CD14-positive monocyte (primary cell): ENCODE results near the gene PRIM2. TPM values are rescaled to one million over a fixed set of nuclear protein-coding genes. Genes with fewer than 3 reads are reported as not detected.
"Not testable (repeated sequence)": the region's sequence is repeated elsewhere in the genome, so short reads cannot be mapped to it uniquely, and the experiment has no call there.

ENCODE experiments used
- DNase-seq, 3 donors: peaks; one replicate each; pipeline ENCODE4 v3.0.0-alpha.2; 2011 to 2022
- H2AFZ ChIP-seq: 2 replicates; pipeline ENCODE4 v1.6.0; 2012; ENCODE audit warnings: mild to moderate bottlenecking, low read depth, low read length, inconsistent platforms; ENCODE audit not compliant: insufficient read depth, poor library complexity, severe bottlenecking
- H3K27ac ChIP-seq, 2 donors: 1 replicate in 1 of 2; 2 replicates in 1 of 2; pipeline ENCODE4 v1.5.1; 2012 to 2013; ENCODE audit warnings: low read length in 2 of 2, control low read depth in 1 of 2, inconsistent platforms in 1 of 2, low read depth in 1 of 2, mild to moderate bottlenecking in 1 of 2
- H3K27me3 ChIP-seq, 2 donors: one replicate each; pipeline versions ENCODE4 v1.6.0 to v1.6.1; 2011 to 2013; ENCODE audit warnings: low read length in 2 of 2; ENCODE audit not compliant: control insufficient read depth in 2 of 2, insufficient read depth in 2 of 2
- H3K36me3 ChIP-seq, 2 donors: replicated peaks in 1 of 2; 1 replicate in 1 of 2; 2 replicates in 1 of 2; pipeline versions ENCODE4 v1.5.1 to v1.6.1; 2012 to 2013; ENCODE audit warnings: low read length in 2 of 2, control low read depth in 1 of 2, inconsistent platforms in 1 of 2, mild to moderate bottlenecking in 1 of 2; ENCODE audit not compliant: insufficient read depth in 2 of 2, control insufficient read depth in 1 of 2
- H3K4me1 ChIP-seq, 2 donors: 1 replicate in 1 of 2; 2 replicates in 1 of 2; pipeline versions ENCODE4 v1.5.1 to v1.6.1; 2012 to 2013; ENCODE audit warnings: low read length in 2 of 2, control low read depth in 1 of 2, inconsistent platforms in 1 of 2, mild to moderate bottlenecking in 1 of 2, moderate library complexity in 1 of 2; ENCODE audit not compliant: insufficient read depth in 2 of 2, control insufficient read depth in 1 of 2
- H3K4me2 ChIP-seq: replicated peaks from 2 replicates; pipeline ENCODE3; 2012; ENCODE audit warnings: low read length, moderate library complexity, mild to moderate bottlenecking; ENCODE audit not compliant: poor library complexity, severe bottlenecking; ENCODE audit errors: extremely low read depth
- H3K4me3 ChIP-seq, 3 experiments: fragments of 200-600 bp in 1 of 3; sonication (generic) in 1 of 3; replicated peaks in 1 of 3; 1 replicate in 2 of 3; 2 replicates in 1 of 3; pipeline ENCODE4 v1.5.1; 2011 to 2013; ENCODE audit warnings: low read length in 3 of 3, mild to moderate bottlenecking in 3 of 3, control low read depth in 2 of 3, low read depth in 2 of 3, inconsistent platforms in 1 of 3, moderate library complexity in 1 of 3
- H3K79me2 ChIP-seq: 2 replicates; pipeline ENCODE4 v1.6.0; 2012; ENCODE audit warnings: mild to moderate bottlenecking, control low read depth, inconsistent platforms, low read length, moderate library complexity; ENCODE audit not compliant: insufficient read depth
- H3K9ac ChIP-seq: 2 replicates; pipeline ENCODE4 v1.6.0; 2017; ENCODE audit warnings: low read length, mild to moderate bottlenecking; ENCODE audit not compliant: insufficient read depth, poor library complexity, severe bottlenecking
- H3K9me3 ChIP-seq, 2 donors: replicated peaks in 1 of 2; 1 replicate in 1 of 2; 2 replicates in 1 of 2; pipeline versions ENCODE4 v1.5.1 to v1.6.1; 2012 to 2013; ENCODE audit warnings: low read length in 2 of 2, control low read depth in 1 of 2; ENCODE audit not compliant: control insufficient read depth in 1 of 2, insufficient read depth in 1 of 2
- H4K20me1 ChIP-seq: 2 replicates; pipeline ENCODE4 v1.6.0; 2012; ENCODE audit warnings: mild to moderate bottlenecking, low read length, control low read depth, moderate library complexity; ENCODE audit not compliant: insufficient read depth
- H3K27ac Mint-ChIP-seq, 7 donors: one replicate each; pipeline ENCODE4 v1.8.0; 2020; ENCODE audit warnings: mild to moderate bottlenecking in 7 of 7, mixed read lengths in 7 of 7, moderate library complexity in 6 of 7, inconsistent platforms in 2 of 7
- H3K27me3 Mint-ChIP-seq, 3 donors: one replicate each; pipeline ENCODE4 v1.8.0; 2021 to 2022; ENCODE audit warnings: low read depth in 3 of 3, mild to moderate bottlenecking in 3 of 3, mixed read lengths in 3 of 3, moderate library complexity in 3 of 3, inconsistent platforms in 1 of 3
- H3K36me3 Mint-ChIP-seq, 2 donors: one replicate each; pipeline ENCODE4 v1.8.0; 2020; ENCODE audit warnings: mixed read lengths in 2 of 2, inconsistent platforms in 1 of 2, mild to moderate bottlenecking in 1 of 2
- H3K4me1 Mint-ChIP-seq: one replicate; pipeline ENCODE4 v1.8.0; 2020; ENCODE audit warnings: mild to moderate bottlenecking, mixed read lengths
- H3K4me3 Mint-ChIP-seq, 2 donors: one replicate each; pipeline ENCODE4 v1.8.0; 2020; ENCODE audit warnings: mild to moderate bottlenecking in 2 of 2, mixed read lengths in 2 of 2, moderate library complexity in 1 of 2
- H3K9me3 Mint-ChIP-seq, 7 donors: one replicate each; pipeline ENCODE4 v1.8.0; 2020 to 2022; ENCODE audit warnings: mixed read lengths in 7 of 7, mild to moderate bottlenecking in 6 of 7, moderate library complexity in 6 of 7, inconsistent platforms in 2 of 7
- WGBS: methylation state at CpG from one replicate; pipeline ENCODE4 v1.1.5; 2013; ENCODE audit warnings: missing lambda C conversion rate; ENCODE audit not compliant: insufficient coverage; 5-methylcytosine and 5-hydroxymethylcytosine counted together
- intact Hi-C, 2 donors: fragments of 100-400 bp; cut with micrococcal nuclease; formaldehyde crosslinking; loops; one replicate each; pipeline versions ENCODE4 v1.15.0 to v1.15.1; 2023
- polyA plus RNA-seq, 3 donors: library from polyadenylated mRNA; depleted of rRNA in 1 of 3; unstranded in 2 of 3; stranded (reverse) in 1 of 3; fragments of 300-500 nt in 2 of 3; fragments of >200 nt in 1 of 3; fragmentation: Illumina TruSeq in 2 of 3; gene quantifications; 1 replicate in 2 of 3; 2 replicates in 1 of 3; pipeline ENCODE4 v1.2.3, GENCODE V29; 2012 to 2021
- TF ChIP-seq, protein P1 (sequence below): fragments of 200-600 bp; IDR thresholded peaks from one replicate; pipeline ENCODE4 v1.8.0; 2022; ENCODE audit warnings: antibody characterized with exemption, mild to moderate bottlenecking

PRIM2 gene
- polyA plus RNA-seq, 3 donors: 2.8 to 5.1 (median 4.2) TPM

GRCh38 chr6:57283911-57284455, 33.4 kb upstream of the PRIM2 start:
- no peak overlapping the region for H3K4me2 ChIP-seq
- Mint-ChIP-seq H3K9me3 (peaks cover 0 to 11% (median 4%) of the 10 kb centered on the region in 7 donors), H3K27me3 (peaks cover 0 to 5% (median 2%) of the 10 kb centered on the region in 3 donors), H3K4me3 (no peak overlapping the region), H3K36me3 (no peaks in the 10 kb centered on the region), H3K27ac (no peak overlapping the region), H3K4me1 (no peaks in the 10 kb centered on the region)
- WGBS: no CpG with 5 or more reads among the region's 2 CpGs
- no peak overlapping the region for H3K9ac ChIP-seq
- intact Hi-C loops: no loop called here
- H4K20me1 ChIP-seq: no peaks in the 10 kb centered on the region
- H3K9me3 ChIP-seq: no peaks in the 10 kb centered on the region
- DNase-seq: no peak
- no peaks in the 10 kb centered on the region for H3K79me2 ChIP-seq
- no peak overlapping the region for H3K4me3 ChIP-seq
- TF ChIP-seq, protein P1, sequence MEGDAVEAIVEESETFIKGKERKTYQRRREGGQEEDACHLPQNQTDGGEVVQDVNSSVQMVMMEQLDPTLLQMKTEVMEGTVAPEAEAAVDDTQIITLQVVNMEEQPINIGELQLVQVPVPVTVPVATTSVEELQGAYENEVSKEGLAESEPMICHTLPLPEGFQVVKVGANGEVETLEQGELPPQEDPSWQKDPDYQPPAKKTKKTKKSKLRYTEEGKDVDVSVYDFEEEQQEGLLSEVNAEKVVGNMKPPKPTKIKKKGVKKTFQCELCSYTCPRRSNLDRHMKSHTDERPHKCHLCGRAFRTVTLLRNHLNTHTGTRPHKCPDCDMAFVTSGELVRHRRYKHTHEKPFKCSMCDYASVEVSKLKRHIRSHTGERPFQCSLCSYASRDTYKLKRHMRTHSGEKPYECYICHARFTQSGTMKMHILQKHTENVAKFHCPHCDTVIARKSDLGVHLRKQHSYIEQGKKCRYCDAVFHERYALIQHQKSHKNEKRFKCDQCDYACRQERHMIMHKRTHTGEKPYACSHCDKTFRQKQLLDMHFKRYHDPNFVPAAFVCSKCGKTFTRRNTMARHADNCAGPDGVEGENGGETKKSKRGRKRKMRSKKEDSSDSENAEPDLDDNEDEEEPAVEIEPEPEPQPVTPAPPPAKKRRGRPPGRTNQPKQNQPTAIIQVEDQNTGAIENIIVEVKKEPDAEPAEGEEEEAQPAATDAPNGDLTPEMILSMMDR: no peak
- H2AFZ ChIP-seq: no peak overlapping the region
- no peaks in the 10 kb centered on the region for H3K36me3 ChIP-seq
- H3K27me3 ChIP-seq: no peaks in the 10 kb centered on the region
- H3K27ac ChIP-seq: no peak overlapping the region
- H3K4me1 ChIP-seq: no peaks in the 10 kb centered on the region

- intact Hi-C loops, H3K36me3 ChIP-seq, DNase-seq, H3K4me3 ChIP-seq, H3K27ac Mint-ChIP-seq, H3K4me1 ChIP-seq, H3K4me1 Mint-ChIP-seq, H3K9me3 ChIP-seq, H3K9ac ChIP-seq, H3K4me2 ChIP-seq, H3K79me2 ChIP-seq, H3K27ac ChIP-seq, H3K4me3 Mint-ChIP-seq, H3K36me3 Mint-ChIP-seq, H2AFZ ChIP-seq, H4K20me1 ChIP-seq, H3K27me3 Mint-ChIP-seq, H3K27me3 ChIP-seq: not testable (repeated sequence)
- H3K9me3 Mint-ChIP-seq: peaks cover 2 to 16% (median 5%) of the 10 kb centered on the region in 7 donors
- 93% methylated on average over 12 of the region's 12 CpGs for WGBS
These were observed 29.3 kb upstream of the PRIM2 start for GRCh38 chr6:57288136-57288535.

- H3K4me2 ChIP-seq, H3K4me3 ChIP-seq, H3K9me3 ChIP-seq, H3K27me3 ChIP-seq, H3K9me3 Mint-ChIP-seq, H3K36me3 Mint-ChIP-seq, H2AFZ ChIP-seq, H3K27ac ChIP-seq, H3K4me1 Mint-ChIP-seq, intact Hi-C loops, H3K9ac ChIP-seq, H3K4me3 Mint-ChIP-seq, H3K36me3 ChIP-seq, H3K27ac Mint-ChIP-seq, DNase-seq, H3K79me2 ChIP-seq, H3K27me3 Mint-ChIP-seq, H3K4me1 ChIP-seq, H4K20me1 ChIP-seq: not testable (repeated sequence)
- WGBS: no CpG with 5 or more reads among the region's 1 CpG
These were observed 24.0 kb upstream of the PRIM2 start for GRCh38 chr6:57293472-57293871.
